ENCODE results near the gene UTS2B. TPM values are rescaled to one million over a fixed set of nuclear protein-coding genes. Genes with fewer than 3 reads are reported as not detected.

The UTS2B gene
- total and polyA plus RNA-seq, 9 donors, result 0.60 to 1.0 (median 0.92) TPM

GRCh38 chr3:191347228-191347627 lies 16.9 kb upstream of the UTS2B start:
- 62 to 75% (median 70%) methylated on average over 3 of the region's 3 CpGs for WGBS, 3 donors
- no peak overlapping the region for H3K4me3 ChIP-seq
- H3K27ac ChIP-seq, result no peak overlapping the region
- no peaks in the 10 kb centered on the region for H3K9me3 ChIP-seq
- H3K4me1 ChIP-seq (ENCODE audit: insufficient read depth), result peaks cover 22% of the 10 kb centered on the region
- no peaks in the 10 kb centered on the region for H3K36me3 ChIP-seq
- TF ChIP-seq EP300 (IDR thresholded peaks at IDR 0.05), result no peak
- no peak for TF ChIP-seq POLR2A (IDR thresholded peaks at IDR 0.05)
- no peaks in the 10 kb centered on the region for H3K27me3 ChIP-seq
- intact Hi-C loops (cut with DNase I), result no loop called here
- no peak for DNase-seq

DNA sequence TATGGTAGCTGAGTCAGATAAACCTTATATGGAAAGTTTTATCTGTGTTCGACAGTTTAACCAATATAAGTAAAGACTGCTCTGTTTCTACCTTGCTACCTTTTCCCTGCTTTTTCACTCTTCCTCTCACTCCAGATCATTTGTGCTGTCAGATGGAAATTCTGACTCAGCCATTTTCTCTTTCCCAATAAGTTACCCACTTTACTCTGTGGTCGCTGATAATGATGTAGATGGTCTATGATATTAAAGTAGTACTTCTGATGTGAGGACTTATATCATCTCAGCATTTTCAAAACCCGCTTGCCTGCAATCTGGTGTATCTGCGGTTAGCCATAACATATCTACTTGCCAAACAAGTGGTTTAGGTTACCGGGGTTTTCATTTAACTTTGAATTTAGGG lies 15.0 kb upstream of the UTS2B start:
- TF ChIP-seq CTCF (IDR thresholded peaks at IDR 0.05) (no peak), EP300 (IDR thresholded peaks at IDR 0.05) (no peak), POLR2A (IDR thresholded peaks at IDR 0.05) (no peak)
- Histone ChIP-seq H3K36me3 (no peaks in the 10 kb centered on the region), H3K4me1 (ENCODE audit: insufficient read depth) (peaks cover 20% of the 10 kb centered on the region), H3K27ac (no peak overlapping the region), H3K4me3 (no peak overlapping the region), H3K27me3 (no peaks in the 10 kb centered on the region), H3K9me3 (no peaks in the 10 kb centered on the region)
- DNase-seq, result no peak
- 75 to 85% (median 85%) methylated on average over 5 of the region's 5 CpGs for WGBS, 3 donors
- intact Hi-C loops (cut with DNase I), result no loop called here

GRCh38 chr3:191343913-191344312 lies 13.6 kb upstream of the UTS2B start:
- Histone ChIP-seq H3K27me3 (no peaks in the 10 kb centered on the region), H3K36me3 (no peaks in the 10 kb centered on the region), H3K4me1 (ENCODE audit: insufficient read depth) (peaks cover 19% of the 10 kb centered on the region), H3K9me3 (no peaks in the 10 kb centered on the region), H3K27ac (no peak overlapping the region), H3K4me3 (no peak overlapping the region)
- TF ChIP-seq POLR2A (IDR thresholded peaks at IDR 0.05), result no peak
- TF ChIP-seq CTCF (IDR thresholded peaks at IDR 0.05), result no peak
- TF ChIP-seq EP300 (IDR thresholded peaks at IDR 0.05), result no peak
- intact Hi-C loops (cut with DNase I), result no loop called here
- 91 to 93% (median 93%) methylated on average over 5 of the region's 5 CpGs for WGBS, 3 donors
- no peak for DNase-seq

- 70 to 84% (median 71%) methylated on average over 4 of the region's 4 CpGs for WGBS, 3 donors
- H3K36me3 ChIP-seq, result no peaks in the 10 kb centered on the region
- no peak overlapping the region for H3K27ac ChIP-seq
- peaks cover 19% of the 10 kb centered on the region for H3K4me1 ChIP-seq (ENCODE audit: insufficient read depth)
- no peak overlapping the region for H3K4me3 ChIP-seq
- no peak for TF ChIP-seq EP300 (IDR thresholded peaks at IDR 0.05)
- TF ChIP-seq CTCF (IDR thresholded peaks at IDR 0.05), result no peak
- TF ChIP-seq POLR2A (IDR thresholded peaks at IDR 0.05), result no peak
- no peak for DNase-seq
- intact Hi-C loops (cut with DNase I), result no loop called here
- no peaks in the 10 kb centered on the region for H3K27me3 ChIP-seq
- H3K9me3 ChIP-seq, result no peaks in the 10 kb centered on the region
Measured at GRCh38 chr3:191343115-191343514, 12.8 kb upstream of the UTS2B start.

DNA sequence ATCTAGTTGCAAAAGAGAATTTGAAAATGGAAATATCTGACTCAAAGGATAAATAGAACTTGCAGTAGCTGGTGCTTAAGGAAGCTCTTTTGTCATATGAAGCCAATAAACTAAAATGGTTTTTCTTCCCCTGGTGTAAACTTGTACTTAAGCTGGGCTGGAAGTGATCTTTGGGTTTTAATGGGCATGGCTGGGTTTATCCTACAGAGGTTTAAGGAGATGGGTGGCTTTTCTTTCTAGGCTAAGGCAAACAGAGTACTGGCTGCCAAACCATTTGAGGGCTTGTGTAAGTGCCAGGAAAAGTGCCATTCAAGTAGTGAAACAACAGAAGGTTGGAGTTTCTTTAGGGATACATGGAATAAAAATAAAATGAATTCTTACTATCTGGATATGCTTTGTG lies 12.1 kb upstream of the UTS2B start:
- Histone ChIP-seq H3K36me3 (no peaks in the 10 kb centered on the region), H3K9me3 (no peaks in the 10 kb centered on the region), H3K4me3 (no peak overlapping the region), H3K27me3 (no peaks in the 10 kb centered on the region), H3K27ac (no peak overlapping the region), H3K4me1 (ENCODE audit: insufficient read depth) (peaks cover 19% of the 10 kb centered on the region)
- TF ChIP-seq CTCF (IDR thresholded peaks at IDR 0.05) (no peak), POLR2A (IDR thresholded peaks at IDR 0.05) (no peak), EP300 (IDR thresholded peaks at IDR 0.05) (no peak)
- intact Hi-C loops (cut with DNase I), result no loop called here
- DNase-seq, result no peak

Data from ovary (tissue), 9 donors.